Liver (tissue), 9 donors: ENCODE measurements around the gene ZNF664. TPM values are rescaled to one million over a fixed set of nuclear protein-coding genes. Genes with fewer than 3 reads are reported as not detected.

Experiments
- DNase-seq: peaks from one replicate; pipeline ENCODE4 v3.0.0-alpha.2; 2017; ENCODE audit warnings: low spot score
- H3K27ac ChIP-seq, 2 donors: one replicate each; pipeline ENCODE4 v1.7.0; 2013; ENCODE audit warnings: inconsistent platforms in 2 of 2, low read length in 2 of 2, control low read depth in 1 of 2, low read depth in 1 of 2, mild to moderate bottlenecking in 1 of 2
- H3K27me3 ChIP-seq, 4 donors: one replicate each; pipeline versions ENCODE4 v1.6.1 to v1.7.0; 2013; ENCODE audit warnings: low read length in 3 of 4, inconsistent platforms in 1 of 4, mild to moderate bottlenecking in 1 of 4, moderate library complexity in 1 of 4; ENCODE audit not compliant: control insufficient read depth in 4 of 4, insufficient read depth in 4 of 4
- H3K36me3 ChIP-seq, 4 donors: one replicate each; pipeline versions ENCODE4 v1.6.1 to v1.7.0; 2013; ENCODE audit warnings: low read length in 3 of 4, mild to moderate bottlenecking in 3 of 4, low read depth in 1 of 4, moderate library complexity in 1 of 4; ENCODE audit not compliant: control insufficient read depth in 4 of 4, insufficient read depth in 3 of 4
- H3K4me1 ChIP-seq, 4 donors: one replicate each; pipeline versions ENCODE4 v1.6.1 to v1.7.0; 2013; ENCODE audit warnings: low read length in 3 of 4, mild to moderate bottlenecking in 3 of 4, moderate library complexity in 1 of 4; ENCODE audit not compliant: control insufficient read depth in 4 of 4, insufficient read depth in 4 of 4
- H3K4me3 ChIP-seq, 3 donors: one replicate each; pipeline versions ENCODE4 v1.6.1 to v1.7.0; 2013; ENCODE audit warnings: low read length in 3 of 3, control low read depth in 1 of 3, low read depth in 1 of 3, mild to moderate bottlenecking in 1 of 3
- H3K9ac ChIP-seq, 2 donors: one replicate each; pipeline ENCODE4 v1.7.0; 2013; ENCODE audit warnings: low read length in 2 of 2, mild to moderate bottlenecking in 2 of 2, moderate library complexity in 2 of 2, control low read depth in 1 of 2, low read depth in 1 of 2
- H3K9me3 ChIP-seq, 4 donors: one replicate each; pipeline versions ENCODE4 v1.6.1 to v1.7.0; 2013; ENCODE audit warnings: low read length in 3 of 4; ENCODE audit not compliant: control insufficient read depth in 4 of 4
- CTCF ChIP-seq: fragments of 150-350 bp; IDR thresholded peaks from 2 replicates; pipeline ENCODE4 v1.5.1; 2017; ENCODE audit warnings: improper control_type of control experiment, low read depth, low read length; ENCODE audit not compliant: missing input control
- EGR1 ChIP-seq, 2 donors: IDR thresholded peaks; 2 replicates each; pipeline ENCODE4 v1.6.1; 2016 to 2018; ENCODE audit warnings: antibody characterized with exemption in 2 of 2, low read depth in 2 of 2
- FOXA1 ChIP-seq: IDR thresholded peaks from 2 replicates; pipeline ENCODE4 v1.6.1; 2016; ENCODE audit warnings: antibody characterized with exemption
- FOXA2 ChIP-seq: IDR thresholded peaks from 2 replicates; pipeline ENCODE4 v1.6.1; 2016; ENCODE audit warnings: antibody characterized with exemption
- GABPA ChIP-seq, 2 donors: IDR thresholded peaks in 1 of 2; conservative IDR thresholded peaks in 1 of 2; 2 replicates each; pipeline ENCODE4 v1.6.1; 2016; ENCODE audit warnings: antibody characterized with exemption in 2 of 2, mild to moderate bottlenecking in 1 of 2, moderate library complexity in 1 of 2
- HNF4G ChIP-seq: IDR thresholded peaks from 2 replicates; pipeline ENCODE4 v1.6.1; 2016; ENCODE audit warnings: antibody characterized with exemption
- JUND ChIP-seq, 2 donors: IDR thresholded peaks; 2 replicates each; pipeline ENCODE4 v1.6.1; 2016; ENCODE audit warnings: antibody characterized with exemption in 2 of 2
- MAX ChIP-seq: IDR thresholded peaks from 2 replicates; pipeline ENCODE4 v1.6.1; 2016; ENCODE audit warnings: antibody characterized with exemption
- NR2F2 ChIP-seq: IDR thresholded peaks from 2 replicates; pipeline ENCODE4 v1.6.1; 2016; ENCODE audit warnings: antibody characterized with exemption
- RAD21 ChIP-seq, 2 donors: IDR thresholded peaks; 2 replicates each; pipeline ENCODE4 v1.6.1; 2016; ENCODE audit warnings: antibody characterized with exemption in 2 of 2, mild to moderate bottlenecking in 2 of 2
- RXRA ChIP-seq, 2 donors: IDR thresholded peaks; 2 replicates each; pipeline ENCODE4 v1.6.1; 2017 to 2018; ENCODE audit warnings: antibody characterized with exemption in 2 of 2, mild to moderate bottlenecking in 1 of 2
- SP1 ChIP-seq: IDR thresholded peaks from 2 replicates; pipeline ENCODE4 v1.6.1; 2018; ENCODE audit warnings: antibody characterized with exemption, mild to moderate bottlenecking
- TAF1 ChIP-seq: conservative IDR thresholded peaks from 2 replicates; pipeline ENCODE4 v1.6.1; 2016; ENCODE audit warnings: antibody characterized with exemption, mild to moderate bottlenecking
- YY1 ChIP-seq: IDR thresholded peaks from 2 replicates; pipeline ENCODE4 v1.6.1; 2016; ENCODE audit warnings: antibody characterized with exemption, mild to moderate bottlenecking
- WGBS: extraction: QIAGEN DNeasy Blood & Tissue Kit; methylation state at CpG from one replicate; pipeline ENCODE4 v1.1.7; 2013; 5-methylcytosine and 5-hydroxymethylcytosine counted together
- polyA plus RNA-seq, 2 donors: library from polyadenylated mRNA; stranded (reverse) in 1 of 2; unstranded in 1 of 2; fragments of 200-250 nt in 1 of 2; fragments of >200 nt in 1 of 2; fragmentation: Nextera tagmentation in 1 of 2; extraction: Ambion mirVana in 1 of 2; gene quantifications; one replicate each; pipeline versions ENCODE4 v1.2.1 to v1.2.3, GENCODE V29; 2013 to 2015
- total RNA-seq, 2 donors: library from RNA; depleted of rRNA; stranded (reverse); fragments of >200 nt; gene quantifications; one replicate each; pipeline ENCODE4 v1.2.3, GENCODE V29; 2014
- TF ChIP-seq, protein P1 (sequence below): IDR thresholded peaks from 2 replicates; pipeline ENCODE4 v1.6.1; 2016; ENCODE audit warnings: antibody characterized with exemption
- TF ChIP-seq, protein P2 (sequence below): IDR thresholded peaks from 2 replicates; pipeline ENCODE4 v1.6.1; 2016; ENCODE audit warnings: antibody characterized with exemption, mild to moderate bottlenecking
- donor health status: healthy.
- donor health status: healthy.
- donor health status: healthy.
- donor health status: healthy.
- donor health status: healthy.

The ZNF664 gene
- total and polyA plus RNA-seq, 4 donors, result 7.2 to 40.3 (median 29.6) TPM

DNA sequence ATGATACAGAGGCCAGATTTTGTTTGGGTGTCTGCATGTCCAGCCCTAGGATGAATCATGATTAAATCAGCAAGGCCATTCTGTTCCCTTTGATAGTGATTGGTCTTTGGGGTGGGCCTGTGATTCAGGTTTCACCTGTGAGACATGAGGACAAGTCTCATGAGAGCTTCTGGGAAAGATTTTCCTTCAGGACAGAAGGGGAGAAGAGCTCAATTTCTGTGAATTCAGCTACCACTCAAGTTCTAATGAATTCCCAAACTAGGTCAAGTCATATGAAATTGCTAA lies 73.4 kb downstream of the ZNF664 start:
- H3K4me3 ChIP-seq, result no peak overlapping the region
- H3K36me3 ChIP-seq, result no peaks in the 10 kb centered on the region
- no peaks in the 10 kb centered on the region for H3K4me1 ChIP-seq
- no peaks in the 10 kb centered on the region for H3K27me3 ChIP-seq
- no peak for DNase-seq
- H3K27ac ChIP-seq, result no peak overlapping the region
- no peak overlapping the region for H3K9ac ChIP-seq
- TF ChIP-seq GABPA (IDR thresholded peaks at IDR 0.05 in 1 of 2, conservative IDR thresholded peaks at IDR 0.05 in 1 of 2) (no peak), FOXA1 (no peak), TAF1 (no peak), YY1 (no peak), EGR1 (IDR thresholded peaks at IDR 0.05; ENCODE audit: low read depth in 2 of 2) (no peak), NR2F2 (no peak), HNF4G (no peak)
- H3K9me3 ChIP-seq, result peaks cover 0 to 18% (median 3%) of the 10 kb centered on the region in 4 donors

DNA sequence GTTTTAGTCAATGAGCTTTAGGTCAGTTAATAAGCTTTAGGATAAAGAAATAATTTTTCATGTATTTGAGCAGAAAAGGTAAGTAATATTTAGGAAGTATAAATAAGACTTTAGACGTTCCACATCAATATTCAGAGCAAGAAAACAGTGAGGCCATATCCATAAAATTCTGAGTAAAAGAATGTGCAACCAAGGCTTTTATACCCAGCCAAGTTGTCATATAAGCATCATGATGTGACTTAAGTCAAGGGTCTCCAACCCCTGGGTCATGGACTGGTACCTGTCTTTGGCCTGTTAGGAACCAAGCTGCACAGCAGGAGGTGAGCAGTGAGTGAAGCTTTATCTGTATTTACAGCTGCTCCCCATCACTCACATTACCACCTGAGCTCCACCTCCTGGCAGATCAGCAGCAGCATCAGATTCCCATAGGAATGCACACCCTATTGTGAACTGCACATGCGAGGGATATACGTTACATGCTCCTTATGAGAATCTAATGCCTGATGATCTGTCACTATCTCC lies 74.1 kb downstream of the ZNF664 start:
- no peak overlapping the region for H3K9ac ChIP-seq
- WGBS, result 95% methylated on average over 3 of the region's 3 CpGs
- peaks cover 0 to 18% (median 3%) of the 10 kb centered on the region in 4 donors for H3K9me3 ChIP-seq
- no peak for DNase-seq
- TF ChIP-seq MAX (no peak), EGR1 (IDR thresholded peaks at IDR 0.05; ENCODE audit: low read depth in 2 of 2) (no peak), TAF1 (no peak), GABPA (IDR thresholded peaks at IDR 0.05 in 1 of 2, conservative IDR thresholded peaks at IDR 0.05 in 1 of 2) (no peak), FOXA1 (no peak), HNF4G (no peak), RXRA (IDR thresholded peaks at IDR 0.05) (no peak), FOXA2 (no peak), JUND (IDR thresholded peaks at IDR 0.05) (no peak), YY1 (no peak), CTCF (no peak), SP1 (no peak), RAD21 (IDR thresholded peaks at IDR 0.05) (no peak)
- TF ChIP-seq, protein P1, sequence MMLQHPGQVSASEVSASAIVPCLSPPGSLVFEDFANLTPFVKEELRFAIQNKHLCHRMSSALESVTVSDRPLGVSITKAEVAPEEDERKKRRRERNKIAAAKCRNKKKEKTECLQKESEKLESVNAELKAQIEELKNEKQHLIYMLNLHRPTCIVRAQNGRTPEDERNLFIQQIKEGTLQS, result no peak
- TF ChIP-seq, protein P2, sequence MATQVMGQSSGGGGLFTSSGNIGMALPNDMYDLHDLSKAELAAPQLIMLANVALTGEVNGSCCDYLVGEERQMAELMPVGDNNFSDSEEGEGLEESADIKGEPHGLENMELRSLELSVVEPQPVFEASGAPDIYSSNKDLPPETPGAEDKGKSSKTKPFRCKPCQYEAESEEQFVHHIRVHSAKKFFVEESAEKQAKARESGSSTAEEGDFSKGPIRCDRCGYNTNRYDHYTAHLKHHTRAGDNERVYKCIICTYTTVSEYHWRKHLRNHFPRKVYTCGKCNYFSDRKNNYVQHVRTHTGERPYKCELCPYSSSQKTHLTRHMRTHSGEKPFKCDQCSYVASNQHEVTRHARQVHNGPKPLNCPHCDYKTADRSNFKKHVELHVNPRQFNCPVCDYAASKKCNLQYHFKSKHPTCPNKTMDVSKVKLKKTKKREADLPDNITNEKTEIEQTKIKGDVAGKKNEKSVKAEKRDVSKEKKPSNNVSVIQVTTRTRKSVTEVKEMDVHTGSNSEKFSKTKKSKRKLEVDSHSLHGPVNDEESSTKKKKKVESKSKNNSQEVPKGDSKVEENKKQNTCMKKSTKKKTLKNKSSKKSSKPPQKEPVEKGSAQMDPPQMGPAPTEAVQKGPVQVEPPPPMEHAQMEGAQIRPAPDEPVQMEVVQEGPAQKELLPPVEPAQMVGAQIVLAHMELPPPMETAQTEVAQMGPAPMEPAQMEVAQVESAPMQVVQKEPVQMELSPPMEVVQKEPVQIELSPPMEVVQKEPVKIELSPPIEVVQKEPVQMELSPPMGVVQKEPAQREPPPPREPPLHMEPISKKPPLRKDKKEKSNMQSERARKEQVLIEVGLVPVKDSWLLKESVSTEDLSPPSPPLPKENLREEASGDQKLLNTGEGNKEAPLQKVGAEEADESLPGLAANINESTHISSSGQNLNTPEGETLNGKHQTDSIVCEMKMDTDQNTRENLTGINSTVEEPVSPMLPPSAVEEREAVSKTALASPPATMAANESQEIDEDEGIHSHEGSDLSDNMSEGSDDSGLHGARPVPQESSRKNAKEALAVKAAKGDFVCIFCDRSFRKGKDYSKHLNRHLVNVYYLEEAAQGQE, result no peak
- H3K27me3 ChIP-seq, result no peaks in the 10 kb centered on the region
- H3K4me1 ChIP-seq, result no peaks in the 10 kb centered on the region
- no peak overlapping the region for H3K27ac ChIP-seq
- H3K36me3 ChIP-seq, result no peaks in the 10 kb centered on the region
- no peak overlapping the region for H3K4me3 ChIP-seq
